DMS79 treated with DMSO at 0.1 percent for 48 hours (cell line): ENCODE results near the gene EIF3I.

Source experiments
- DNase-seq: peaks from one replicate; lab custom pipeline; 2025; lab: John Stamatoyannopoulos, UW

Gene EIF3I

GRCh38 chr1:32266921-32267591, 44.8 kb downstream of the EIF3I start:
- no peak for DNase-seq

GRCh38 chr1:32269744-32270143, 47.5 kb downstream of the EIF3I start:
- no peak for DNase-seq

GRCh38 chr1:32272557-32273390, 50.6 kb downstream of the EIF3I start:
- DNase-seq, result no peak

- peak; percentile 84 for DNase-seq
Measured at GRCh38 chr1:32273391-32274208, 51.4 kb downstream of the EIF3I start.

- no peak for DNase-seq
Measured at GRCh38 chr1:32274646-32275340, 52.6 kb downstream of the EIF3I start.

- no peak for DNase-seq
Measured at GRCh38 chr1:32275424-32275823, 53.2 kb downstream of the EIF3I start.

GRCh38 chr1:32276032-32276782, 54.0 kb downstream of the EIF3I start:
- no peak for DNase-seq
